ENCODE data around the gene PIM2. TPM values are rescaled to one million over a fixed set of nuclear protein-coding genes. Genes with fewer than 3 reads are reported as not detected.

The PIM2 gene
- total and polyA plus RNA-seq, 2 of the 4 experiments (the other 2 are of a cell fraction): 7.3 to 9.4 TPM

GRCh38 chrX:48913605-48914366, 5.0 kb downstream of the PIM2 start (continued):
- TF ChIP-seq CTCF (conservative IDR thresholded peaks at IDR 0.05; ENCODE audit: low read depth, low read length) (no peak), MAZ (IDR thresholded peaks at IDR 0.05; ENCODE audit: borderline replicate concordance, low read depth, low read length) (no peak), CHD1 (IDR thresholded peaks at IDR 0.05; ENCODE audit: low read depth, low read length) (no peak), SMC3 (IDR thresholded peaks at IDR 0.05; ENCODE audit: low read depth, low read length) (no peak)
